GM23338 (cell line): Measurements from ENCODE around the gene FSIP1. TPM values are rescaled to one million over a fixed set of nuclear protein-coding genes. Genes with fewer than 3 reads are reported as not detected.
A peak's percentile ranks its signal among the peaks of the same experiment; 100 is the strongest.

Source experiments
- ATAC-seq: fragments of 200-7000 bp; cut with Tn5 transposase; 3 replicates; pipeline ENCODE4 v1.9.1; 2020
- DNase-seq: peaks from one replicate; pipeline ENCODE4 v3.0.0-alpha.2; 2015; ENCODE audit warnings: low spot score
- H2AFZ ChIP-seq: fragments of 200-600 bp; sonication (generic); 2 replicates; pipeline ENCODE4 v1.8.0; 2016; ENCODE audit warnings: antibody characterized with exemption, mild to moderate bottlenecking, moderate library complexity
- H3F3A ChIP-seq: fragments of 200-600 bp; sonication (generic); replicated peaks from 2 replicates; pipeline ENCODE4 v1.8.0; 2017; ENCODE audit warnings: antibody characterized with exemption, mixed run types, low read depth
- H3K27ac ChIP-seq: fragments of 200-600 bp; sonication (generic); 2 replicates; pipeline ENCODE4 v1.6.1; 2016; ENCODE audit warnings: low read depth
- H3K27me3 ChIP-seq: fragments of 200-600 bp; sonication (generic); 2 replicates; pipeline ENCODE4 v1.8.0; 2016; ENCODE audit warnings: mild to moderate bottlenecking, mixed run types, moderate library complexity; ENCODE audit not compliant: insufficient read depth
- H3K36me3 ChIP-seq: fragments of 200-600 bp; sonication (generic); 2 replicates; pipeline ENCODE4 v1.8.0; 2016; ENCODE audit warnings: mild to moderate bottlenecking; ENCODE audit not compliant: insufficient read depth
- H3K4me1 ChIP-seq: fragments of 200-600 bp; sonication (generic); 2 replicates; pipeline ENCODE4 v1.8.0; 2016; ENCODE audit warnings: mild to moderate bottlenecking, moderate library complexity; ENCODE audit not compliant: insufficient read depth
- H3K4me2 ChIP-seq: fragments of 200-600 bp; sonication (generic); 2 replicates; pipeline ENCODE4 v1.7.1; 2017; ENCODE audit warnings: mixed run types
- H3K4me3 ChIP-seq: fragments of 200-600 bp; sonication (generic); 2 replicates; pipeline ENCODE4 v1.6.1; 2016; ENCODE audit warnings: mixed run types
- H3K79me2 ChIP-seq: fragments of 200-600 bp; sonication (generic); replicated peaks from 2 replicates; pipeline ENCODE4 v1.8.0; 2017; ENCODE audit warnings: mild to moderate bottlenecking; ENCODE audit not compliant: insufficient read depth
- H3K9me2 ChIP-seq: fragments of 200-600 bp; sonication (generic); 2 replicates; pipeline ENCODE4 v1.8.0; 2017; ENCODE audit not compliant: insufficient read depth
- H4K20me1 ChIP-seq: fragments of 200-600 bp; sonication (generic); replicated peaks from 2 replicates; pipeline ENCODE4 v1.8.0; 2017; ENCODE audit warnings: mild to moderate bottlenecking; ENCODE audit not compliant: insufficient read depth
- H3K27ac Mint-ChIP-seq: 2 replicates; pipeline ENCODE4 v1.8.0; 2020; ENCODE audit warnings: inconsistent platforms, mild to moderate bottlenecking, moderate library complexity, mixed read lengths
- H3K27me3 Mint-ChIP-seq: 3 replicates; pipeline ENCODE4 v1.8.0; 2022; ENCODE audit warnings: low read depth, mild to moderate bottlenecking, moderate library complexity, mixed read lengths, inconsistent platforms; ENCODE audit not compliant: insufficient read depth, poor library complexity
- H3K36me3 Mint-ChIP-seq: 3 replicates; pipeline ENCODE4 v1.8.0; 2021; ENCODE audit warnings: low read depth, mild to moderate bottlenecking, inconsistent platforms, moderate library complexity, mixed read lengths
- H3K4me1 Mint-ChIP-seq: 3 replicates; pipeline ENCODE4 v1.8.0; 2020; ENCODE audit warnings: mild to moderate bottlenecking, inconsistent platforms, mixed read lengths
- H3K4me3 Mint-ChIP-seq: 3 replicates; pipeline ENCODE4 v1.8.0; 2021; ENCODE audit warnings: moderate library complexity, mild to moderate bottlenecking, inconsistent platforms, mixed read lengths
- H3K9me3 Mint-ChIP-seq: 3 replicates; pipeline ENCODE4 v1.8.0; 2020; ENCODE audit warnings: moderate library complexity, mild to moderate bottlenecking, inconsistent platforms, mixed read lengths
- CREB1 ChIP-seq: fragments of 250-450 bp; sonication (Bioruptor Pico); IDR thresholded peaks from 2 replicates; pipeline ENCODE4 v1.5.0; 2020; ENCODE audit warnings: low read depth, mild to moderate bottlenecking, moderate library complexity
- NANOG ChIP-seq: IDR thresholded peaks from 2 replicates; pipeline ENCODE4 v1.6.1; 2016; ENCODE audit warnings: antibody characterized with exemption, borderline replicate concordance
- POLR2AphosphoS5 ChIP-seq: IDR thresholded peaks from 2 replicates; pipeline ENCODE4 v1.6.1; 2016; ENCODE audit warnings: antibody characterized with exemption, low read depth
- polyA plus RNA-seq: library from polyadenylated mRNA; unstranded; fragments of >200 nt; fragmentation: Nextera tagmentation; extraction: Ambion mirVana; gene quantifications from 2 replicates; pipeline ENCODE4 v1.2.1, GENCODE V29; 2016
- total RNA-seq: library from RNA; depleted of rRNA; stranded (reverse); fragments of >200 nt; shearing (Covaris generic); gene quantifications from 2 replicates; pipeline ENCODE4 v1.2.3, GENCODE V29; 2014
- TF ChIP-seq, protein P1 (sequence below): IDR thresholded peaks from 2 replicates; pipeline ENCODE4 v1.6.1; 2016; ENCODE audit warnings: antibody characterized with exemption
- TF ChIP-seq, protein P2 (sequence below): fragments of 250-450 bp; sonication (Bioruptor Pico); IDR thresholded peaks from 2 replicates; pipeline ENCODE4 v1.5.0; 2020; ENCODE audit warnings: mild to moderate bottlenecking, moderate library complexity

Gene FSIP1
- total and polyA plus RNA-seq, 2 experiments from 2014 or later, result 0.92 to 2.1 TPM

GRCh38 chr15:39783244-39783820 lies 691 bp upstream of the FSIP1 start:
- ATAC-seq (peak; percentile 2; the same call in 1 of the 3 replicates), DNase-seq (peak; percentile 32)
- H3K79me2 ChIP-seq, result peaks cover 27% of the 10 kb centered on the region
- Mint-ChIP-seq H3K4me1 (peaks cover 51% of the 10 kb centered on the region), H3K4me3 (peak overlapping the region; percentile 78), H3K27ac (peak overlapping the region; percentile 39), H3K27me3 (peaks cover 2% of the 10 kb centered on the region), H3K9me3 (no peaks in the 10 kb centered on the region; the same call in 2 of the 3 replicates), H3K36me3 (no peaks in the 10 kb centered on the region; the same call in 2 of the 3 replicates)
- no peaks in the 10 kb centered on the region; the same call in 1 of the 2 replicates for H3F3A ChIP-seq
- H3K9me2 ChIP-seq, result no peaks in the 10 kb centered on the region
- peak overlapping the region; percentile 94 for H3K4me2 ChIP-seq
- peak overlapping the region; percentile 72 for H3K27ac ChIP-seq
- H3K36me3 ChIP-seq, result no peaks in the 10 kb centered on the region
- H3K4me3 ChIP-seq, result peak overlapping the region; percentile 91
- H4K20me1 ChIP-seq, result no peaks in the 10 kb centered on the region
- TF ChIP-seq POLR2AphosphoS5, result no peak
- TF ChIP-seq, protein P1, sequence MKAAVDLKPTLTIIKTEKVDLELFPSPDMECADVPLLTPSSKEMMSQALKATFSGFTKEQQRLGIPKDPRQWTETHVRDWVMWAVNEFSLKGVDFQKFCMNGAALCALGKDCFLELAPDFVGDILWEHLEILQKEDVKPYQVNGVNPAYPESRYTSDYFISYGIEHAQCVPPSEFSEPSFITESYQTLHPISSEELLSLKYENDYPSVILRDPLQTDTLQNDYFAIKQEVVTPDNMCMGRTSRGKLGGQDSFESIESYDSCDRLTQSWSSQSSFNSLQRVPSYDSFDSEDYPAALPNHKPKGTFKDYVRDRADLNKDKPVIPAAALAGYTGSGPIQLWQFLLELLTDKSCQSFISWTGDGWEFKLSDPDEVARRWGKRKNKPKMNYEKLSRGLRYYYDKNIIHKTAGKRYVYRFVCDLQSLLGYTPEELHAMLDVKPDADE, result no peak
- peaks cover 46% of the 10 kb centered on the region for H3K4me1 ChIP-seq
- no peaks in the 10 kb centered on the region for H3K27me3 ChIP-seq
- H2AFZ ChIP-seq, result peak overlapping the region; percentile 58; the same call in 1 of the 2 replicates

DNA sequence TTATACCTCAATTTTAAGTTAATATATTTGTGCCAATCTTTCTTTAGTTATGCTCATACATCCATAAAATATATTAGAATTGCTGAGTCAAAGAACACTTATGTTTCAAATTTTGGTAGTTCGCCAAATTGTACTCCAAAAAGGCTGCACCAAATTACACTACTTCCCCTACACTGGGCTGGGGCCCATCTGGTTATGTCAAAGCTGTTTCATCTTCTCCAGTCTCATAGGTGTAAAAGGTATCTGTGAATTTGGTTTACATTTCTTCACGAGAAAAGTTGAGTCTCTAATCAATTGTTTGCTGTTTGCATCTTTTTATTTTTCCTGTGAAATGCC lies 706 bp downstream of the FSIP1 start:
- H3K27ac ChIP-seq, result peak overlapping the region; percentile 56
- no peaks in the 10 kb centered on the region for H3K9me2 ChIP-seq
- ATAC-seq (no peak), DNase-seq (no peak)
- H3K79me2 ChIP-seq, result peaks cover 27% of the 10 kb centered on the region
- Mint-ChIP-seq H3K27ac (peak overlapping the region; percentile 64; the same call in 1 of the 2 replicates), H3K27me3 (no peaks in the 10 kb centered on the region), H3K9me3 (no peaks in the 10 kb centered on the region), H3K4me3 (peak overlapping the region; percentile 78), H3K36me3 (no peaks in the 10 kb centered on the region; the same call in 2 of the 3 replicates), H3K4me1 (peaks cover 49% of the 10 kb centered on the region)
- peak overlapping the region; percentile 76 for H3K4me2 ChIP-seq
- H4K20me1 ChIP-seq, result no peaks in the 10 kb centered on the region
- H3K4me1 ChIP-seq, result peaks cover 42% of the 10 kb centered on the region
- H3K27me3 ChIP-seq, result no peaks in the 10 kb centered on the region
- TF ChIP-seq, protein P1, result no peak
- peak overlapping the region; percentile 91 for H3K4me3 ChIP-seq
- no peaks in the 10 kb centered on the region for H3K36me3 ChIP-seq
- H3F3A ChIP-seq, result no peaks in the 10 kb centered on the region; the same call in 1 of the 2 replicates
- H2AFZ ChIP-seq, result peak overlapping the region; percentile 30; the same call in 1 of the 2 replicates

DNA sequence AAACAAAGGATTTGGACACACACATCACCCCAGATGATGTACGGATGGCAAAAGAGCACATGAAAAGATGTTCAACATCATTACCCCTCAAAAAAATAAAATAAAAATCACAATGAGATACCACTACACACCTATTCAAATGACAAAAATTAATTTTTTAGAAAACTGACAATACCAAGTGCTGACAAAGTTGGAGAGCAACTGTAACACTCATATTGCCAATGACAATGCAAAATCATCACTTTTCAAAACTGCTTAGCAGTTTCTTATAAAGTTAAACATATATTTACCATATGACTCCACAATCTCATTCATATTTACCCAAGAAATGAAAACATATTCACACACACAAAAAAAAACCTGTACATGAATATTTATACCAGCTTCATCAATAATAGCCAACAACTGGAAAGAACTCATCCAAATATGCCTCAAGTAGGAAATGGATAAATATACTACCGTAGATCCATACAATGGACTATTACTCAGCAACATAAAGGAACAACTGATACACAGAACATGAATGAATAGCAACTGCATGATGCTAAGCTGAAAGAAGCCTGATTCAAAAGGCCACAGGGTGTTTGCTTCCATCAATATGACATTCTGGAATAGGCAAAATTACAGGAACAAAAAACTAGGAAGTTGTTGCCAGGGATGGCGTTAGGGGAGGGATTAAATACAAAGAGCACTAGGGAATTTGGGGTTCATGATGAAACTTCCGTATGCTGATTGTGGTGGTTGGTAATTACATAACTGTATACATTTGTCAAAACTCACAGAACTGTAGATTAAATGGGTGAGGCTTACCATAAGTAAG lies 1.3 kb downstream of the FSIP1 start:
- Histone ChIP-seq H3K36me3 (no peaks in the 10 kb centered on the region), H2AFZ (no peak overlapping the region), H3K27me3 (no peaks in the 10 kb centered on the region), H3K4me2 (peak overlapping the region; percentile 76), H3K27ac (no peak overlapping the region), H4K20me1 (no peaks in the 10 kb centered on the region), H3F3A (no peaks in the 10 kb centered on the region; the same call in 1 of the 2 replicates), H3K79me2 (peaks cover 27% of the 10 kb centered on the region), H3K9me2 (no peaks in the 10 kb centered on the region), H3K4me1 (peaks cover 42% of the 10 kb centered on the region), H3K4me3 (peak overlapping the region; percentile 91)
- H3K27ac Mint-ChIP-seq, result no peak overlapping the region
- no peaks in the 10 kb centered on the region for H3K9me3 Mint-ChIP-seq
- DNase-seq (no peak), ATAC-seq (no peak)
- peak overlapping the region; percentile 78 for H3K4me3 Mint-ChIP-seq
- peaks cover 46% of the 10 kb centered on the region for H3K4me1 Mint-ChIP-seq
- no peaks in the 10 kb centered on the region for H3K27me3 Mint-ChIP-seq
- H3K36me3 Mint-ChIP-seq, result no peaks in the 10 kb centered on the region; the same call in 2 of the 3 replicates
- TF ChIP-seq POLR2AphosphoS5, result no peak
- no peak for TF ChIP-seq NANOG
- no peak for TF ChIP-seq CREB1
- TF ChIP-seq, protein P2, sequence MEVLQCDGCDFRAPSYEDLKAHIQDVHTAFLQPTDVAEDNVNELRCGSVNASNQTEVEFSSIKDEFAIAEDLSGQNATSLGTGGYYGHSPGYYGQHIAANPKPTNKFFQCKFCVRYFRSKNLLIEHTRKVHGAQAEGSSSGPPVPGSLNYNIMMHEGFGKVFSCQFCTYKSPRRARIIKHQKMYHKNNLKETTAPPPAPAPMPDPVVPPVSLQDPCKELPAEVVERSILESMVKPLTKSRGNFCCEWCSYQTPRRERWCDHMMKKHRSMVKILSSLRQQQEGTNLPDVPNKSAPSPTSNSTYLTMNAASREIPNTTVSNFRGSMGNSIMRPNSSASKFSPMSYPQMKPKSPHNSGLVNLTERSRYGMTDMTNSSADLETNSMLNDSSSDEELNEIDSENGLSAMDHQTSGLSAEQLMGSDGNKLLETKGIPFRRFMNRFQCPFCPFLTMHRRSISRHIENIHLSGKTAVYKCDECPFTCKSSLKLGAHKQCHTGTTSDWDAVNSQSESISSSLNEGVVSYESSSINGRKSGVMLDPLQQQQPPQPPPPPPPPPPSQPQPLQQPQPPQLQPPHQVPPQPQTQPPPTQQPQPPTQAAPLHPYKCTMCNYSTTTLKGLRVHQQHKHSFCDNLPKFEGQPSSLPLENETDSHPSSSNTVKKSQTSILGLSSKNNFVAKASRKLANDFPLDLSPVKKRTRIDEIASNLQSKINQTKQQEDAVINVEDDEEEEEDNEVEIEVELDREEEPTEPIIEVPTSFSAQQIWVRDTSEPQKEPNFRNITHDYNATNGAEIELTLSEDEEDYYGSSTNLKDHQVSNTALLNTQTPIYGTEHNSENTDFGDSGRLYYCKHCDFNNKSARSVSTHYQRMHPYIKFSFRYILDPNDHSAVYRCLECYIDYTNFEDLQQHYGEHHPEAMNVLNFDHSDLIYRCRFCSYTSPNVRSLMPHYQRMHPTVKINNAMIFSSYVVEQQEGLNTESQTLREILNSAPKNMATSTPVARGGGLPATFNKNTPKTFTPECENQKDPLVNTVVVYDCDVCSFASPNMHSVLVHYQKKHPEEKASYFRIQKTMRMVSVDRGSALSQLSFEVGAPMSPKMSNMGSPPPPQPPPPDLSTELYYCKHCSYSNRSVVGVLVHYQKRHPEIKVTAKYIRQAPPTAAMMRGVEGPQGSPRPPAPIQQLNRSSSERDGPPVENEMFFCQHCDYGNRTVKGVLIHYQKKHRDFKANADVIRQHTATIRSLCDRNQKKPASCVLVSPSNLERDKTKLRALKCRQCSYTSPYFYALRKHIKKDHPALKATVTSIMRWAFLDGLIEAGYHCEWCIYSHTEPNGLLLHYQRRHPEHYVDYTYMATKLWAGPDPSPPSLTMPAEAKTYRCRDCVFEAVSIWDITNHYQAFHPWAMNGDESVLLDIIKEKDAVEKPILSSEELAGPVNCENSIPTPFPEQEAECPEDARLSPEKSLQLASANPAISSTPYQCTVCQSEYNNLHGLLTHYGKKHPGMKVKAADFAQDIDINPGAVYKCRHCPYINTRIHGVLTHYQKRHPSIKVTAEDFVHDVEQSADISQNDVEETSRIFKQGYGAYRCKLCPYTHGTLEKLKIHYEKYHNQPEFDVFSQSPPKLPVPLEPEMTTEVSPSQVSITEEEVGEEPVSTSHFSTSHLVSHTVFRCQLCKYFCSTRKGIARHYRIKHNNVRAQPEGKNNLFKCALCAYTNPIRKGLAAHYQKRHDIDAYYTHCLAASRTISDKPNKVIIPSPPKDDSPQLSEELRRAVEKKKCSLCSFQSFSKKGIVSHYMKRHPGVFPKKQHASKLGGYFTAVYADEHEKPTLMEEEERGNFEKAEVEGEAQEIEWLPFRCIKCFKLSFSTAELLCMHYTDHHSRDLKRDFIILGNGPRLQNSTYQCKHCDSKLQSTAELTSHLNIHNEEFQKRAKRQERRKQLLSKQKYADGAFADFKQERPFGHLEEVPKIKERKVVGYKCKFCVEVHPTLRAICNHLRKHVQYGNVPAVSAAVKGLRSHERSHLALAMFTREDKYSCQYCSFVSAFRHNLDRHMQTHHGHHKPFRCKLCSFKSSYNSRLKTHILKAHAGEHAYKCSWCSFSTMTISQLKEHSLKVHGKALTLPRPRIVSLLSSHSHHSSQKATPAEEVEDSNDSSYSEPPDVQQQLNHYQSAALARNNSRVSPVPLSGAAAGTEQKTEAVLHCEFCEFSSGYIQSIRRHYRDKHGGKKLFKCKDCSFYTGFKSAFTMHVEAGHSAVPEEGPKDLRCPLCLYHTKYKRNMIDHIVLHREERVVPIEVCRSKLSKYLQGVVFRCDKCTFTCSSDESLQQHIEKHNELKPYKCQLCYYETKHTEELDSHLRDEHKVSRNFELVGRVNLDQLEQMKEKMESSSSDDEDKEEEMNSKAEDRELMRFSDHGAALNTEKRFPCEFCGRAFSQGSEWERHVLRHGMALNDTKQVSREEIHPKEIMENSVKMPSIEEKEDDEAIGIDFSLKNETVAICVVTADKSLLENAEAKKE (CRISPR knock-in tag), result no peak
